SK-N-SH treated with all-trans-retinoic acid at 6 μM for 48 hours (cell line): ENCODE data around the gene DAB1.

Source experiments
- ATAC-seq: fragments of 200-7000 bp; cut with Tn5 transposase; 3 replicates; pipeline ENCODE4 v1.9.1; 2020; ENCODE audit warnings: mild to moderate bottlenecking, moderate library complexity
- ARNTL ChIP-seq: fragments of 450-650 bp; formaldehyde crosslinking; IDR thresholded peaks from 2 replicates; pipeline ENCODE4 v1.5.0; 2020; ENCODE audit warnings: low read depth, mild to moderate bottlenecking, moderate library complexity, borderline replicate concordance
- BACH2 ChIP-seq: fragments of 250-450 bp; sonication (Bioruptor Pico); IDR thresholded peaks from 2 replicates; pipeline ENCODE4 v1.9.0; 2021; ENCODE audit warnings: mild to moderate bottlenecking, borderline replicate concordance
- CREB5 ChIP-seq: fragments of 250-450 bp; sonication (Bioruptor Pico); IDR thresholded peaks from 2 replicates; pipeline ENCODE4 v1.5.1; 2020; ENCODE audit warnings: low read depth, mild to moderate bottlenecking, moderate library complexity
- CSDC2 ChIP-seq: fragments of 250-450 bp; sonication (Bioruptor Pico); IDR thresholded peaks from 2 replicates; pipeline ENCODE4 v1.5.0; 2020; ENCODE audit warnings: mild to moderate bottlenecking, moderate library complexity
- ESRRG ChIP-seq: fragments of 250-450 bp; sonication (Bioruptor Pico); IDR thresholded peaks from 2 replicates; pipeline ENCODE4 v1.6.1; 2021; ENCODE audit warnings: mild to moderate bottlenecking
- GLIS3 ChIP-seq: fragments of 250-450 bp; sonication (Bioruptor Pico); IDR thresholded peaks from 2 replicates; pipeline ENCODE4 v1.5.0; 2020; ENCODE audit warnings: mild to moderate bottlenecking, moderate library complexity
- ISL1 ChIP-seq: fragments of 250-450 bp; sonication (Bioruptor Pico); IDR thresholded peaks from 2 replicates; pipeline ENCODE4 v2.1.2; 2022; ENCODE audit warnings: mild to moderate bottlenecking, moderate library complexity
- OSR1 ChIP-seq: fragments of 250-450 bp; sonication (Bioruptor Pico); IDR thresholded peaks from 2 replicates; pipeline ENCODE4 v1.8.0; 2022; ENCODE audit warnings: moderate library complexity, mild to moderate bottlenecking, inconsistent platforms
- PATZ1 ChIP-seq: fragments of 250-450 bp; sonication (Bioruptor Pico); IDR thresholded peaks from 2 replicates; pipeline ENCODE4 v1.8.0; 2020; ENCODE audit warnings: mild to moderate bottlenecking, moderate library complexity, borderline replicate concordance
- POU6F1 ChIP-seq: fragments of 250-450 bp; sonication (Bioruptor Pico); IDR thresholded peaks from 2 replicates; pipeline ENCODE4 v1.8.0; 2021; ENCODE audit warnings: low read depth, mild to moderate bottlenecking, moderate library complexity, borderline replicate concordance
- PPARA ChIP-seq: fragments of 250-450 bp; sonication (Bioruptor Pico); IDR thresholded peaks from 2 replicates; pipeline ENCODE4 v1.5.0; 2020; ENCODE audit warnings: mild to moderate bottlenecking, borderline replicate concordance
- RARB ChIP-seq: fragments of 250-450 bp; sonication (Bioruptor Pico); IDR thresholded peaks from 2 replicates; pipeline ENCODE4 v1.8.0; 2021; ENCODE audit warnings: mild to moderate bottlenecking, moderate library complexity
- SNAI2 ChIP-seq: fragments of 250-450 bp; sonication (Bioruptor Pico); IDR thresholded peaks from 2 replicates; pipeline ENCODE4 v1.5.0; 2020; ENCODE audit warnings: mild to moderate bottlenecking, moderate library complexity
- TCF4 ChIP-seq: fragments of 250-450 bp; sonication (Bioruptor Pico); IDR thresholded peaks from 2 replicates; pipeline ENCODE4 v1.8.0; 2021; ENCODE audit warnings: mild to moderate bottlenecking, moderate library complexity, borderline replicate concordance
- TOX ChIP-seq: fragments of 250-450 bp; sonication (Bioruptor Pico); IDR thresholded peaks from 2 replicates; pipeline ENCODE4 v1.8.0; 2021; ENCODE audit warnings: mild to moderate bottlenecking, moderate library complexity, borderline replicate concordance
- ZC3H10 ChIP-seq: fragments of 250-450 bp; sonication (Bioruptor Pico); IDR thresholded peaks from 2 replicates; pipeline ENCODE4 v1.5.1; 2021; ENCODE audit warnings: mild to moderate bottlenecking, moderate library complexity
- ZFP3 ChIP-seq: fragments of 250-450 bp; sonication (Bioruptor Pico); IDR thresholded peaks from 2 replicates; pipeline ENCODE4 v1.5.0; 2020; ENCODE audit warnings: mild to moderate bottlenecking, moderate library complexity
- ZFP30 ChIP-seq: fragments of 450-650 bp; formaldehyde crosslinking; IDR thresholded peaks from 2 replicates; pipeline ENCODE4 v1.5.0; 2022; ENCODE audit warnings: mild to moderate bottlenecking, moderate library complexity
- ZNF565 ChIP-seq: fragments of 450-650 bp; formaldehyde crosslinking; conservative IDR thresholded peaks from 2 replicates; pipeline ENCODE4 v1.5.0; 2020; ENCODE audit warnings: low read depth, mild to moderate bottlenecking, moderate library complexity
- ZNF70 ChIP-seq: fragments of 450-650 bp; formaldehyde crosslinking; IDR thresholded peaks from 2 replicates; pipeline ENCODE4 v1.5.0; 2020; ENCODE audit warnings: mild to moderate bottlenecking, moderate library complexity
- ZNF8 ChIP-seq: fragments of 450-650 bp; formaldehyde crosslinking; IDR thresholded peaks from 2 replicates; pipeline ENCODE4 v1.5.0; 2020; ENCODE audit warnings: mild to moderate bottlenecking, moderate library complexity

Gene DAB1

GRCh38 chr1:57162607-57163261 lies 261.1 kb downstream of the DAB1 start (continued):
- TF ChIP-seq BACH2 (CRISPR knock-in tag) (no peak), ZNF565 (CRISPR knock-in tag) (no peak), PATZ1 (no peak), ZFP3 (CRISPR knock-in tag) (no peak), ZNF70 (CRISPR knock-in tag) (no peak)

- TF ChIP-seq POU6F1 = no peak
- no peak for TF ChIP-seq ISL1 (CRISPR knock-in tag)
- TF ChIP-seq PPARA (CRISPR knock-in tag) = no peak
- TF ChIP-seq ESRRG (CRISPR knock-in tag) = no peak
- no peak for TF ChIP-seq ZFP3 (CRISPR knock-in tag)
- no peak for TF ChIP-seq ZNF70 (CRISPR knock-in tag)
- TF ChIP-seq TCF4 (CRISPR knock-in tag) = no peak
- TF ChIP-seq ZFP30 (CRISPR knock-in tag) = no peak
- no peak for TF ChIP-seq ZC3H10 (CRISPR knock-in tag)
- TF ChIP-seq RARB (CRISPR knock-in tag) = no peak
- TF ChIP-seq CSDC2 (CRISPR knock-in tag) = no peak
- TF ChIP-seq GLIS3 (CRISPR knock-in tag) = no peak
- no peak for TF ChIP-seq BACH2 (CRISPR knock-in tag)
- TF ChIP-seq CREB5 (CRISPR knock-in tag) = no peak
- TF ChIP-seq TOX (CRISPR knock-in tag) = no peak
- no peak for TF ChIP-seq ARNTL (CRISPR knock-in tag)
- TF ChIP-seq PATZ1 = no peak
- TF ChIP-seq OSR1 = no peak
- TF ChIP-seq SNAI2 = no peak
- no peak for TF ChIP-seq ZNF8
- ATAC-seq = no peak
Measured at GRCh38 chr1:57160594-57160993, 263.3 kb downstream of the DAB1 start.

GRCh38 chr1:57158604-57158998 lies 265.3 kb downstream of the DAB1 start:
- ATAC-seq = peak; percentile 86
- TF ChIP-seq POU6F1 = no peak
- TF ChIP-seq OSR1 = no peak
- TF ChIP-seq ISL1 (CRISPR knock-in tag) = peak; percentile 85
- no peak for TF ChIP-seq ZFP3 (CRISPR knock-in tag)
- TF ChIP-seq PPARA (CRISPR knock-in tag) = no peak
- peak; percentile 90 for TF ChIP-seq TCF4 (CRISPR knock-in tag)
- no peak for TF ChIP-seq ARNTL (CRISPR knock-in tag)
